GM23338 (cell line): ENCODE measurements around the gene EGLN3. TPM values are rescaled to one million over a fixed set of nuclear protein-coding genes. Genes with fewer than 3 reads are reported as not detected.

ENCODE experiments used
- ATAC-seq: fragments of 200-7000 bp; cut with Tn5 transposase; 3 replicates; pipeline ENCODE4 v1.9.1; 2020
- DNase-seq: peaks from one replicate; pipeline ENCODE4 v3.0.0-alpha.2; 2015; ENCODE audit warnings: low spot score
- H2AFZ ChIP-seq: fragments of 200-600 bp; sonication (generic); 2 replicates; pipeline ENCODE4 v1.8.0; 2016; ENCODE audit warnings: antibody characterized with exemption, mild to moderate bottlenecking, moderate library complexity
- H3F3A ChIP-seq: fragments of 200-600 bp; sonication (generic); replicated peaks from 2 replicates; pipeline ENCODE4 v1.8.0; 2017; ENCODE audit warnings: antibody characterized with exemption, mixed run types, low read depth
- H3K27ac ChIP-seq: fragments of 200-600 bp; sonication (generic); 2 replicates; pipeline ENCODE4 v1.6.1; 2016; ENCODE audit warnings: low read depth
- H3K27me3 ChIP-seq: fragments of 200-600 bp; sonication (generic); 2 replicates; pipeline ENCODE4 v1.8.0; 2016; ENCODE audit warnings: mild to moderate bottlenecking, mixed run types, moderate library complexity; ENCODE audit not compliant: insufficient read depth
- H3K36me3 ChIP-seq: fragments of 200-600 bp; sonication (generic); 2 replicates; pipeline ENCODE4 v1.8.0; 2016; ENCODE audit warnings: mild to moderate bottlenecking; ENCODE audit not compliant: insufficient read depth
- H3K4me1 ChIP-seq: fragments of 200-600 bp; sonication (generic); 2 replicates; pipeline ENCODE4 v1.8.0; 2016; ENCODE audit warnings: mild to moderate bottlenecking, moderate library complexity; ENCODE audit not compliant: insufficient read depth
- H3K4me2 ChIP-seq: fragments of 200-600 bp; sonication (generic); 2 replicates; pipeline ENCODE4 v1.7.1; 2017; ENCODE audit warnings: mixed run types
- H3K4me3 ChIP-seq: fragments of 200-600 bp; sonication (generic); 2 replicates; pipeline ENCODE4 v1.6.1; 2016; ENCODE audit warnings: mixed run types
- H3K79me2 ChIP-seq: fragments of 200-600 bp; sonication (generic); replicated peaks from 2 replicates; pipeline ENCODE4 v1.8.0; 2017; ENCODE audit warnings: mild to moderate bottlenecking; ENCODE audit not compliant: insufficient read depth
- H3K9me2 ChIP-seq: fragments of 200-600 bp; sonication (generic); 2 replicates; pipeline ENCODE4 v1.8.0; 2017; ENCODE audit not compliant: insufficient read depth
- H4K20me1 ChIP-seq: fragments of 200-600 bp; sonication (generic); replicated peaks from 2 replicates; pipeline ENCODE4 v1.8.0; 2017; ENCODE audit warnings: mild to moderate bottlenecking; ENCODE audit not compliant: insufficient read depth
- H3K27ac Mint-ChIP-seq: 2 replicates; pipeline ENCODE4 v1.8.0; 2020; ENCODE audit warnings: inconsistent platforms, mild to moderate bottlenecking, moderate library complexity, mixed read lengths
- H3K27me3 Mint-ChIP-seq: 3 replicates; pipeline ENCODE4 v1.8.0; 2022; ENCODE audit warnings: low read depth, mild to moderate bottlenecking, moderate library complexity, mixed read lengths, inconsistent platforms; ENCODE audit not compliant: insufficient read depth, poor library complexity
- H3K36me3 Mint-ChIP-seq: 3 replicates; pipeline ENCODE4 v1.8.0; 2021; ENCODE audit warnings: low read depth, mild to moderate bottlenecking, inconsistent platforms, moderate library complexity, mixed read lengths
- H3K4me1 Mint-ChIP-seq: 3 replicates; pipeline ENCODE4 v1.8.0; 2020; ENCODE audit warnings: mild to moderate bottlenecking, inconsistent platforms, mixed read lengths
- H3K4me3 Mint-ChIP-seq: 3 replicates; pipeline ENCODE4 v1.8.0; 2021; ENCODE audit warnings: moderate library complexity, mild to moderate bottlenecking, inconsistent platforms, mixed read lengths
- H3K9me3 Mint-ChIP-seq: 3 replicates; pipeline ENCODE4 v1.8.0; 2020; ENCODE audit warnings: moderate library complexity, mild to moderate bottlenecking, inconsistent platforms, mixed read lengths
- CREB1 ChIP-seq: fragments of 250-450 bp; sonication (Bioruptor Pico); IDR thresholded peaks from 2 replicates; pipeline ENCODE4 v1.5.0; 2020; ENCODE audit warnings: low read depth, mild to moderate bottlenecking, moderate library complexity
- CTCF ChIP-seq, 2 experiments: fragments of 200-600 bp in 1 of 2; sonication (generic) in 1 of 2; conservative IDR thresholded peaks; 2 replicates each; pipeline versions ENCODE4 v1.5.1 to v1.6.1; 2016 to 2017; ENCODE audit warnings: antibody characterized with exemption in 2 of 2, low read depth in 2 of 2, mild to moderate bottlenecking in 2 of 2, moderate library complexity in 1 of 2
- ETS1 ChIP-seq: IDR thresholded peaks from 2 replicates; pipeline ENCODE4 v1.6.1; 2016; ENCODE audit warnings: antibody characterized with exemption
- EZH2 ChIP-seq: fragments of 200-600 bp; sonication (generic); IDR thresholded peaks from one replicate; pipeline ENCODE4 v1.8.0; 2017; ENCODE audit warnings: antibody characterized with exemption, mild to moderate bottlenecking, low read depth; ENCODE audit not compliant: unreplicated experiment
- EZH2phosphoT487 ChIP-seq: fragments of 200-600 bp; sonication (generic); IDR thresholded peaks from one replicate; pipeline ENCODE4 v1.8.1; 2018; ENCODE audit warnings: antibody characterized with exemption; ENCODE audit not compliant: unreplicated experiment
- JUNB ChIP-seq: IDR thresholded peaks from one replicate; pipeline ENCODE4 v1.6.1; 2016; ENCODE audit warnings: antibody characterized with exemption; ENCODE audit not compliant: unreplicated experiment
- NANOG ChIP-seq: IDR thresholded peaks from 2 replicates; pipeline ENCODE4 v1.6.1; 2016; ENCODE audit warnings: antibody characterized with exemption, borderline replicate concordance
- POLR2AphosphoS5 ChIP-seq: IDR thresholded peaks from 2 replicates; pipeline ENCODE4 v1.6.1; 2016; ENCODE audit warnings: antibody characterized with exemption, low read depth
- REST ChIP-seq: IDR thresholded peaks from one replicate; pipeline ENCODE4 v1.6.1; 2018; ENCODE audit warnings: antibody characterized with exemption; ENCODE audit not compliant: unreplicated experiment
- STAT1 ChIP-seq: IDR thresholded peaks from one replicate; pipeline ENCODE4 v1.6.1; 2016; ENCODE audit warnings: antibody characterized with exemption; ENCODE audit not compliant: unreplicated experiment
- ZNF114 ChIP-seq: fragments of 250-450 bp; sonication (Bioruptor Pico); IDR thresholded peaks from 2 replicates; pipeline ENCODE4 v1.5.0; 2020; ENCODE audit warnings: mild to moderate bottlenecking, moderate library complexity
- ZNF331 ChIP-seq: fragments of 250-450 bp; sonication (Bioruptor Pico); IDR thresholded peaks from 2 replicates; pipeline ENCODE4 v1.5.0; 2020; ENCODE audit warnings: low read depth, mild to moderate bottlenecking, moderate library complexity
- ZNF462 ChIP-seq: fragments of 250-450 bp; sonication (Bioruptor Pico); IDR thresholded peaks from 2 replicates; pipeline ENCODE4 v1.5.0; 2020; ENCODE audit warnings: mild to moderate bottlenecking, moderate library complexity
- polyA plus RNA-seq: library from polyadenylated mRNA; unstranded; fragments of >200 nt; fragmentation: Nextera tagmentation; extraction: Ambion mirVana; gene quantifications from 2 replicates; pipeline ENCODE4 v1.2.1, GENCODE V29; 2016
- total RNA-seq: library from RNA; depleted of rRNA; stranded (reverse); fragments of >200 nt; shearing (Covaris generic); gene quantifications from 2 replicates; pipeline ENCODE4 v1.2.3, GENCODE V29; 2014

EGLN3 gene
- total and polyA plus RNA-seq, 2 experiments from 2014 or later = 26.8 to 42.9 TPM

GRCh38 chr14:33914676-33915516, 36.0 kb downstream of the EGLN3 start:
- Mint-ChIP-seq H3K27me3 (no peaks in the 10 kb centered on the region), H3K36me3 (no peaks in the 10 kb centered on the region), H3K9me3 (no peaks in the 10 kb centered on the region), H3K4me3 (no peak overlapping the region), H3K4me1 (peaks cover 19% of the 10 kb centered on the region), H3K27ac (no peak overlapping the region)
- Histone ChIP-seq H3K27me3 (no peaks in the 10 kb centered on the region), H4K20me1 (no peaks in the 10 kb centered on the region), H3K36me3 (no peaks in the 10 kb centered on the region), H3F3A (no peaks in the 10 kb centered on the region), H3K27ac (no peak overlapping the region), H3K79me2 (no peaks in the 10 kb centered on the region), H2AFZ (no peak overlapping the region), H3K4me2 (no peak overlapping the region), H3K4me3 (no peak overlapping the region), H3K4me1 (peaks cover 11% of the 10 kb centered on the region), H3K9me2 (peaks cover 10% of the 10 kb centered on the region)
- ATAC-seq (no peak), DNase-seq (no peak)
- no peak for TF ChIP-seq ETS1
- no peak for TF ChIP-seq CREB1 (CRISPR knock-in tag)
- TF ChIP-seq CTCF (conservative IDR thresholded peaks at IDR 0.05; ENCODE audit: low read depth in 2 of 2) = no peak
- no peak for TF ChIP-seq REST
- no peak for TF ChIP-seq JUNB
- TF ChIP-seq ZNF114 (CRISPR knock-in tag) = no peak
- TF ChIP-seq ZNF462 (CRISPR knock-in tag) = no peak
- no peak for TF ChIP-seq STAT1
- TF ChIP-seq ZNF331 = no peak
- no peak for TF ChIP-seq EZH2
- no peak for TF ChIP-seq POLR2AphosphoS5
- no peak for TF ChIP-seq NANOG
- TF ChIP-seq EZH2phosphoT487 = no peak
